Hepatocyte (in vitro differentiated cells): ENCODE data around the gene TMPRSS2. TPM values are rescaled to one million over a fixed set of nuclear protein-coding genes. Genes with fewer than 3 reads are reported as not detected.

Experiments used
- DNase-seq: peaks from one replicate; pipeline ENCODE4 v3.0.0-alpha.2; 2016; ENCODE audit warnings: low spot score
- H2AFZ ChIP-seq: fragments of 200-600 bp; sonication (generic); 2 replicates; pipeline ENCODE4 v1.6.0; 2016; ENCODE audit warnings: antibody characterized with exemption, mild to moderate bottlenecking
- H3K27ac ChIP-seq: fragments of 200-600 bp; sonication (generic); 2 replicates; pipeline ENCODE4 v1.5.1; 2016; ENCODE audit warnings: mild to moderate bottlenecking
- H3K27me3 ChIP-seq: fragments of 200-600 bp; sonication (generic); 2 replicates; pipeline ENCODE4 v1.6.1; 2016
- H3K36me3 ChIP-seq: fragments of 200-600 bp; sonication (generic); replicated peaks from 2 replicates; pipeline ENCODE4 v1.5.1; 2016; ENCODE audit warnings: low read depth; ENCODE audit not compliant: insufficient read depth
- H3K4me1 ChIP-seq: fragments of 200-600 bp; sonication (generic); 2 replicates; pipeline ENCODE4 v1.5.1; 2016; ENCODE audit warnings: mild to moderate bottlenecking, moderate library complexity; ENCODE audit not compliant: insufficient read depth
- H3K4me2 ChIP-seq: fragments of 200-600 bp; sonication (generic); 2 replicates; pipeline ENCODE4 v1.6.0; 2016
- H3K4me3 ChIP-seq: fragments of 200-600 bp; sonication (generic); 2 replicates; pipeline ENCODE4 v1.5.1; 2016; ENCODE audit warnings: mild to moderate bottlenecking
- H3K79me2 ChIP-seq: fragments of 200-600 bp; sonication (generic); 2 replicates; pipeline ENCODE4 v1.6.0; 2017; ENCODE audit warnings: mild to moderate bottlenecking
- H3K9me2 ChIP-seq: fragments of 200-600 bp; sonication (generic); replicated peaks from 2 replicates; pipeline ENCODE4 v1.6.0; 2017; ENCODE audit warnings: mild to moderate bottlenecking; ENCODE audit not compliant: insufficient read depth
- H3K9me3 ChIP-seq: fragments of 200-600 bp; sonication (generic); 2 replicates; pipeline ENCODE4 v1.5.1; 2016; ENCODE audit warnings: low read depth, mild to moderate bottlenecking
- H4K20me1 ChIP-seq: fragments of 200-600 bp; sonication (generic); 2 replicates; pipeline ENCODE4 v1.6.0; 2016; ENCODE audit warnings: mild to moderate bottlenecking; ENCODE audit not compliant: insufficient read depth, poor library complexity, severe bottlenecking
- EZH2 ChIP-seq: fragments of 200-600 bp; sonication (generic); IDR thresholded peaks from 2 replicates; pipeline ENCODE4 v1.6.1; 2016; ENCODE audit warnings: antibody characterized with exemption, mild to moderate bottlenecking, borderline replicate concordance
- EZH2phosphoT487 ChIP-seq: fragments of 200-600 bp; sonication (generic); IDR thresholded peaks from one replicate; pipeline ENCODE4 v1.6.1; 2018; ENCODE audit warnings: antibody characterized with exemption, mild to moderate bottlenecking, low read depth, moderate library complexity; ENCODE audit not compliant: unreplicated experiment, severe bottlenecking
- WGBS: methylation state at CpG from one replicate; pipeline ENCODE4 v1.1.6; 2016; ENCODE audit warnings: low lambda C conversion rate; ENCODE audit errors: missing lambda C conversion rate; 5-methylcytosine and 5-hydroxymethylcytosine counted together
- polyA plus RNA-seq: library from polyadenylated mRNA; unstranded; fragments of >200 nt; fragmentation: Nextera tagmentation; extraction: Ambion mirVana; gene quantifications from 2 replicates; pipeline ENCODE4 v1.2.1, GENCODE V29; 2016
- total RNA-seq: library from RNA; depleted of rRNA; stranded (reverse); fragments of >200 nt; gene quantifications from 2 replicates; pipeline ENCODE4 v1.2.3, GENCODE V29; 2014
- TF ChIP-seq, protein P1 (sequence below): fragments of 200-600 bp; sonication (generic); IDR thresholded peaks from 2 replicates; pipeline ENCODE4 v1.5.1; 2016; ENCODE audit warnings: antibody characterized with exemption, mild to moderate bottlenecking; ENCODE audit not compliant: poor library complexity

Gene TMPRSS2
- total and polyA plus RNA-seq, 2 experiments from 2014 or later = 65.9 to 121 TPM

GRCh38 chr21:41488080-41488479, 19.9 kb downstream of the TMPRSS2 start:
- TF ChIP-seq EZH2 = no peak
- TF ChIP-seq, protein P1, sequence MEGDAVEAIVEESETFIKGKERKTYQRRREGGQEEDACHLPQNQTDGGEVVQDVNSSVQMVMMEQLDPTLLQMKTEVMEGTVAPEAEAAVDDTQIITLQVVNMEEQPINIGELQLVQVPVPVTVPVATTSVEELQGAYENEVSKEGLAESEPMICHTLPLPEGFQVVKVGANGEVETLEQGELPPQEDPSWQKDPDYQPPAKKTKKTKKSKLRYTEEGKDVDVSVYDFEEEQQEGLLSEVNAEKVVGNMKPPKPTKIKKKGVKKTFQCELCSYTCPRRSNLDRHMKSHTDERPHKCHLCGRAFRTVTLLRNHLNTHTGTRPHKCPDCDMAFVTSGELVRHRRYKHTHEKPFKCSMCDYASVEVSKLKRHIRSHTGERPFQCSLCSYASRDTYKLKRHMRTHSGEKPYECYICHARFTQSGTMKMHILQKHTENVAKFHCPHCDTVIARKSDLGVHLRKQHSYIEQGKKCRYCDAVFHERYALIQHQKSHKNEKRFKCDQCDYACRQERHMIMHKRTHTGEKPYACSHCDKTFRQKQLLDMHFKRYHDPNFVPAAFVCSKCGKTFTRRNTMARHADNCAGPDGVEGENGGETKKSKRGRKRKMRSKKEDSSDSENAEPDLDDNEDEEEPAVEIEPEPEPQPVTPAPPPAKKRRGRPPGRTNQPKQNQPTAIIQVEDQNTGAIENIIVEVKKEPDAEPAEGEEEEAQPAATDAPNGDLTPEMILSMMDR = no peak
- no peak for TF ChIP-seq EZH2phosphoT487
- Histone ChIP-seq H3K4me2 (no peak overlapping the region), H3K4me3 (no peak overlapping the region), H3K9me2 (no peaks in the 10 kb centered on the region), H3K79me2 (peaks cover 29% of the 10 kb centered on the region), H3K36me3 (no peaks in the 10 kb centered on the region), H4K20me1 (peaks cover under 1% of the 10 kb centered on the region), H3K27ac (no peak overlapping the region), H3K9me3 (no peaks in the 10 kb centered on the region), H3K4me1 (peaks cover 11% of the 10 kb centered on the region), H3K27me3 (no peaks in the 10 kb centered on the region), H2AFZ (no peak overlapping the region)
- DNase-seq = no peak
- WGBS = 89% methylated on average over 13 of the region's 14 CpGs

DNA sequence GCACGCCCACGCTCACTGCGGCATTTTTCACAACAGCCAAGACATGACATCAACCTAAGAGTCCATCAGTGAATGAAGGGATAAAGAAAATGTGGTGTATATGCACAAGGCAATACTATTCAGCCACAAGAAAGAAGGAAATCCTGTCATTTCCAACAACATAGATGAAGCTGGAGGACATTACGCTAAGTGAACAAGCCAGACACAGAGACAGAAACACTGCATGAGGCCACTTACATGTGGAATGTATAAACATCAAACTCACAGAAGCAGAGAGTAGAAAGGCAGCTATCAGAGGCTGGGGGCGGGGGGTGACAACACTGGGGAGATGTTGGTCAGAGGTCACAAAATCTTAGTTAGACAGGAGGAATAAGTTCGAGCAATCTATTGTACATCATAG, 20.9 kb downstream of the TMPRSS2 start:
- peaks cover 4% of the 10 kb centered on the region for H4K20me1 ChIP-seq
- H3K4me1 ChIP-seq = peaks cover 11% of the 10 kb centered on the region
- 81% methylated on average over 6 of the region's 6 CpGs for WGBS
- H3K9me2 ChIP-seq = no peaks in the 10 kb centered on the region
- TF ChIP-seq EZH2phosphoT487 (no peak), EZH2 (no peak)
- TF ChIP-seq, protein P1 = no peak
- peak overlapping the region; percentile 83 for H3K27ac ChIP-seq
- H3K4me3 ChIP-seq = no peak overlapping the region
- no peak overlapping the region for H3K4me2 ChIP-seq
- no peak for DNase-seq
- H2AFZ ChIP-seq = no peak overlapping the region
- H3K9me3 ChIP-seq = no peaks in the 10 kb centered on the region
- peaks cover 19% of the 10 kb centered on the region for H3K79me2 ChIP-seq
- H3K36me3 ChIP-seq = no peaks in the 10 kb centered on the region
- H3K27me3 ChIP-seq = no peaks in the 10 kb centered on the region

- TF ChIP-seq, protein P1 = no peak
- no peak for TF ChIP-seq EZH2
- no peak for TF ChIP-seq EZH2phosphoT487
- Histone ChIP-seq H3K9me3 (no peaks in the 10 kb centered on the region), H3K4me2 (no peak overlapping the region), H3K9me2 (no peaks in the 10 kb centered on the region), H2AFZ (no peak overlapping the region), H3K4me3 (no peak overlapping the region), H3K79me2 (peaks cover 11% of the 10 kb centered on the region), H4K20me1 (peaks cover 8% of the 10 kb centered on the region), H3K36me3 (no peaks in the 10 kb centered on the region), H3K27ac (no peak overlapping the region), H3K27me3 (no peaks in the 10 kb centered on the region), H3K4me1 (peaks cover 11% of the 10 kb centered on the region)
- DNase-seq = no peak
- WGBS = 93% methylated on average over 4 of the region's 4 CpGs
These were observed 24.0 kb downstream of the TMPRSS2 start for GRCh38 chr21:41483973-41484372.

DNA sequence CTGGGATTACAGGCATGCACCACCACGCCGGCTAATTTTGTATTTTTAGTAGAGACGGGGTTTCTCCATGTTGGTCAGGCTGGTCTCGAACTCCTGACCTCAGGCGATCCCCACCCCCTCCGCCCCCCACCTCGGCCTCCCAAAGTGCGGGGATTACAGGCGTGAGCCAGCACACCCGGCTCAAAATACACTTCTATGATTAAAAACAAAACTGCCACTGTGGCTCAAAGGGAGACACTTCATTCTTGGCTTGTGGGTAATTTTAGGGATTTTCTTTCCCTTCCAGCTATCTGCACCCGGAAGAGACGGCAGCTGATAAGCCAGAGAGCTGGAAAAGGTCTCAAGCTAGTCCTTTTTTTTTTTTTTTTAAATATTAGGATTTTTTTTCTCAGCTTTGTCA, 24.5 kb downstream of the TMPRSS2 start:
- H3K27ac ChIP-seq = no peak overlapping the region
- H3K4me1 ChIP-seq = peaks cover 17% of the 10 kb centered on the region

More for the DNA sequence above, 24.5 kb downstream of the TMPRSS2 start:
- Histone ChIP-seq H4K20me1 (peaks cover 8% of the 10 kb centered on the region), H3K79me2 (peaks cover 9% of the 10 kb centered on the region), H3K27me3 (no peaks in the 10 kb centered on the region), H3K4me3 (no peak overlapping the region), H3K36me3 (no peaks in the 10 kb centered on the region), H2AFZ (no peak overlapping the region), H3K4me2 (no peak overlapping the region), H3K9me2 (no peaks in the 10 kb centered on the region), H3K9me3 (no peaks in the 10 kb centered on the region)
- TF ChIP-seq, protein P1 = no peak
- TF ChIP-seq EZH2phosphoT487 (no peak), EZH2 (no peak)
- DNase-seq = no peak
- WGBS = 68% methylated on average over 12 of the region's 12 CpGs
